ENCODE data around the gene FGD2. TPM values are rescaled to one million over a fixed set of nuclear protein-coding genes. Genes with fewer than 3 reads are reported as not detected.

Gene FGD2, protein sequence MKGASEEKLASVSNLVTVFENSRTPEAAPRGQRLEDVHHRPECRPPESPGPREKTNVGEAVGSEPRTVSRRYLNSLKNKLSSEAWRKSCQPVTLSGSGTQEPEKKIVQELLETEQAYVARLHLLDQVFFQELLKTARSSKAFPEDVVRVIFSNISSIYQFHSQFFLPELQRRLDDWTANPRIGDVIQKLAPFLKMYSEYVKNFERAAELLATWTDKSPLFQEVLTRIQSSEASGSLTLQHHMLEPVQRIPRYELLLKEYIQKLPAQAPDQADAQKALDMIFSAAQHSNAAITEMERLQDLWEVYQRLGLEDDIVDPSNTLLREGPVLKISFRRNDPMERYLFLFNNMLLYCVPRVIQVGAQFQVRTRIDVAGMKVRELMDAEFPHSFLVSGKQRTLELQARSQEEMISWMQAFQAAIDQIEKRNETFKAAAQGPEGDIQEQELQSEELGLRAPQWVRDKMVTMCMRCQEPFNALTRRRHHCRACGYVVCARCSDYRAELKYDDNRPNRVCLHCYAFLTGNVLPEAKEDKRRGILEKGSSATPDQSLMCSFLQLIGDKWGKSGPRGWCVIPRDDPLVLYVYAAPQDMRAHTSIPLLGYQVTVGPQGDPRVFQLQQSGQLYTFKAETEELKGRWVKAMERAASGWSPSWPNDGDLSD
- total RNA-seq: not detected in 2 replicates

DNA sequence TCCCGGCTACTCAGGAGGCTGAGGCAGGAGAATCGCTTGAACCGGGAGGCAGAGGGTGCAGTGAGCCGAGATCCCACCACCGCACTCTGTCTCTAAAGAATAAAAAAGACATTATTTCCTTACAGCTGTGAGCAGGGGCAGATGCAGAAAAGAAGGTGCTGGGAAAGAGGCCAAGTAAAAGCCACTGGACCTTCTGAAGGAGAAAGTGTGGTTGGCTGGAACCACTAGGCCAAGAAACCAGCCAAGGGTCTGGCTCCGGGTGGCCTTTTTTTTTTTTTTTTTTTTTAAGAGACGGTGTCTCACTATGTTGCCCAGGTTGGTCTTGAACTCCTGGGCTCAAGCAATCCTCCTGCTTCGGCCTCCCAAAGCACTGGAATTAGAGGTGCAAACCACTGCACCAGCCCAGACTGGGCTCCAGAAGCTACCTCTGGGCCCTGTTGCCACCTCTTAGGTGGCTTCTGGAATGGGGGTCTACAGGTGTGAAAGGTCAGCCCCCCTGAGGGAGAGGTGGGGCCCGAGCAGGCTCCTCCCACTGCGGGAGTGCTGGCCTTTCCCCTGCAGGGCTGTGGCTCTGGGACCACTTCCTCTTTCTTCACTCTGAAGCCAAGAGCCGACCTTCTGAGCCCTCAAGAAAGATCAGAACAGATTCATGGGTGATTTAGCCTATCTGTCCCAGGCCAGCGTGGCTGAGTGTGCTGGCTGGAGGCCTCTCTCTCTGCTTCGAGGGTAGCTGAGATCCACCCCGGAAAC lies at the start of gene FGD2:
TSS of gene FGD2 (plus strand) at position 595 of the 750 bp plus-strand sequence. CDS start 163 bp downstream, outside the sequence.

DNA sequence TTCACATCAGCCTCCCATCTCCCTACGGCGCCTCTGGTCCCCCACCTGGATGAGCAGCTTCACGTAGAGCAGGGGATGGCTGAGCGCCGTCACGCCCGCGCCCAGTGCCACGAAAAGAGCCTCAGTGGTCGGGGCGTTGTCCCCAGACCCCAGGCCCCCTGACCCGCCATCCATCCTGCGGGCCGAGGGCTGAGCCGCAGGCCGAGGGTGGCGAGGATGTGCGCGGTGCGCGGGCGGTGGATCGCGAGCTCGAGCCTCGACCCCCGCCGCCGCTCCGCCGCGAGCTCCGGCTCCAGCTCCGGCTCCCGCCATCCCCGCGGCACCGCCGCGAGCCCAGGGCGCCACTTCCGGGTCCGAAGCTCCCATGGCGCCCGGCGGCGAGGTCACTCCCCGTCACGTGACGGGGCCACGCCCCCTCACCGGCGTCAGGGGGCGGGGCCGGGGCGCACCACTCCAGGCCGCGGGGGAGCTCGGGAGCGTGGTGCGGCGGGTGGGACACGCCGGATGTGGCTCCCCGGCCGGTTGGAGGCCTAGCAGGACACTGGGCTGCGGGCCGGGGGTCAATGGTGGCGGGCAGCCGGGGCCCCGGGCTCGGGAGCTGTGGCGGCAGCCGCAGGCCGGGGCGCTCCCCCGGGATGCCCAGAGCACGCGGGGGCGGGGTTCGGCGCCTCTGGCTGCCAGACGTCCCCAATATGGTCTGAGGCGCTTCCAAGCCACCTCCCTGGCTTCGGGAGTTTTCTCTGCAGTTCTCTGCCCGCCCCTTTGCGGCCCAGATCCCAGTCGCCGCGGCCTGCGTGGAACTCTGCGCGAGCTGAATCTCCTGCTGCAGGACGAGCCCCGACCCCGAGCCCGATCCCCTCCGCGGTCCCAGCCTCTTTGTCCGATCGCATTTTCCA lies 19.4 kb upstream of the FGD2 start, which contains the start of gene MTCH1:
TSS of gene MTCH1 (minus strand) at position 389 of the 896 bp plus-strand sequence. CDS start at position 366, 23 bp downstream.

Other genes starting within 250 kb of the FGD2 start
- gene CPNE5, start 166.2 kb upstream of the FGD2 start, total RNA-seq: under 0.01 and 0.13 TPM in 2 replicates
- gene PPIL1, start 130.9 kb upstream of the FGD2 start, total RNA-seq: 19.0 and 49.5 TPM in 2 replicates
- gene C6orf89, start 119.7 kb upstream of the FGD2 start, total RNA-seq: 20.2 and 26.4 TPM in 2 replicates
- 0.33 TPM in 1 of 2 replicates, not detected in the other for gene PI16, start 50.9 kb upstream of the FGD2 start, total RNA-seq
- gene MTCH1, start 19.5 kb upstream of the FGD2 start, total RNA-seq: 201 and 241 TPM in 2 replicates
- 33.6 and 53.4 TPM in 2 replicates for gene PIM1, start 164.5 kb downstream of the FGD2 start, total RNA-seq

Measured in mesangial cell (primary cell).